Measurements from ENCODE around the gene BMP6.

GRCh38 chr6:7684843-7685242 lies 41.1 kb upstream of the BMP6 start:
- TF ChIP-seq EP300 (IDR thresholded peaks at IDR 0.05): no peak
- TF ChIP-seq POLR2AphosphoS5 (IDR thresholded peaks at IDR 0.05): no peak
